ENCODE measurements around the gene ZBTB40.

Gene ZBTB40

GRCh38 chr1:22451702-22452480 is at the start of gene ZBTB40:
TSS of gene ZBTB40 (plus strand) at chr1:22451851. CDS start at chr1:22489949, 38,098 bp downstream.
- peak; percentile 99 for DNase-seq (ENCODE audit: low read depth)

GRCh38 chr1:22402356-22403053 is 49.1 kb upstream of the ZBTB40 start:
- DNase-seq (ENCODE audit: low read depth), result no peak

GRCh38 chr1:22404486-22404885 is 47.2 kb upstream of the ZBTB40 start:
- DNase-seq (ENCODE audit: low read depth), result no peak

GRCh38 chr1:22406722-22407495 is 44.7 kb upstream of the ZBTB40 start:
- DNase-seq (ENCODE audit: low read depth), result peak; percentile 50

- no peak for DNase-seq (ENCODE audit: low read depth)
Observed at GRCh38 chr1:22408230-22408629, 43.4 kb upstream of the ZBTB40 start.

DNA sequence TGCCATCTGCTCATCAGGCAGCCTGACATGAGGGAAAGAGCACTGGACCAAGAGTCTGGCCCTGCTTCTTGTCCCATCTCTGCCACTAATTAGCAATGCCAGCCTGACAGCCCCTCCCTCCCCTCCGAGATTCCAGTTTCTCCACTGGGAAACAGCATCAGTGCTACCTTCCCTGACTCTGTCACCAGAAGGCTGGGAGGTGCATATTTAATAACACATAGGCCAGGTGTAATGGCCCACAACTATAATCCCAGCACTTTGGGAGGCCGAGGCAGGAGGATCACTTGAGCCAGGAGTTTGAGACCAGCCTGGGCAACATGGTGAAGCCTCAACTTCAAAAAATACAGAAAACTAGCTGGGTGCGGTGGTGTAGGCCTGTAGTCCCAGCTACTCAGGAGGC is 41.2 kb upstream of the ZBTB40 start:
- no peak for DNase-seq (ENCODE audit: low read depth)

- DNase-seq (ENCODE audit: low read depth), result peak; percentile 96
Observed at GRCh38 chr1:22410928-22411495, 40.6 kb upstream of the ZBTB40 start.

- DNase-seq (ENCODE audit: low read depth), result no peak
Observed at GRCh38 chr1:22411589-22411988, 40.1 kb upstream of the ZBTB40 start.

- peak; percentile 61 for DNase-seq (ENCODE audit: low read depth)
Observed at GRCh38 chr1:22412932-22413727, 38.5 kb upstream of the ZBTB40 start.

- DNase-seq (ENCODE audit: low read depth), result no peak
Observed at GRCh38 chr1:22413799-22414198, 37.9 kb upstream of the ZBTB40 start.

- no peak for DNase-seq (ENCODE audit: low read depth)
Observed at GRCh38 chr1:22414244-22414751, 37.4 kb upstream of the ZBTB40 start.

- no peak for DNase-seq (ENCODE audit: low read depth)
Observed at GRCh38 chr1:22415489-22415888, 36.2 kb upstream of the ZBTB40 start.

DNA sequence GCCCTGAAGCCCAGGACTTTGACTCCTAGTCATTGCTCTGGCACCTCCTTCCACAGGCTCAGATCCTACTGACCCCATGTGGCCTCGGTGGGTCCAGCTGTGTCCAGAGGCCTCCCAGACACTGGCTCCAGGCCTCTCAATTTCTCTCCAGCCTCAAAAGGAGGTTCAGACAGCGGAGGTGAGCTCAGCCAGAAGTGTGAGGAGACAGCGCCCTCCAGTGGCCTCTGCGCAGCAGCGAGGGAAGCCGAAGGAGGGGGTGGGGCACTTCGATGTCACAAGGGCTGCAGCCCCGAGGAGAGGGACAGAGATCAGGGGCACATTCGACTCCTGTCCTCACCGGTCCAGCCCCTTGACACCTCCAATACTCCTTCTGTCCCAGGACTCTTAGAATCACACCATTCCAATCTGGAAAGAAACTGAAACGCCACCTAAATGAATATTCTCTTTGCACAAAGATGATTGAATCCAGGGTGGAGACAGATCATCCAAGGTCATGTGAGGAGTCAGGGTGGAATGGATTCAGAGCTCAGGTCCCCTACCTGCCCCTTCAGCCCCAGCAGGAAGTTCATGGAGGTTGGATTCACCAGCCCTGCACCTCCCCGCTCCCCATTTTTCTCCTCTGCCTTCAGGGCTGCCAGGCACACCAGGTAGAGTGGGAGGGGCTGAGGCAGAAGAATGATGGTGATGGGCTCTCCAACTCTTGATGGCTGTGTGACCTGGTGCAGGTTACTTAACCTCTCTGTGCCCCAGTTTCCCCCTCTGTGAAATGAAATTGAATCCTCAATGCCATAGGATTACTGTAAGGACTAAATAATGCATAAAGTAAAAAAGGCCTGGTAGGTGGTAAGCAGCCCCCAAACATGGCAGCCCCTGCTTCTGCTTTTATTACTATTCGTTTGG is 34.8 kb upstream of the ZBTB40 start:
- DNase-seq (ENCODE audit: low read depth), result peak; percentile 64

DNA sequence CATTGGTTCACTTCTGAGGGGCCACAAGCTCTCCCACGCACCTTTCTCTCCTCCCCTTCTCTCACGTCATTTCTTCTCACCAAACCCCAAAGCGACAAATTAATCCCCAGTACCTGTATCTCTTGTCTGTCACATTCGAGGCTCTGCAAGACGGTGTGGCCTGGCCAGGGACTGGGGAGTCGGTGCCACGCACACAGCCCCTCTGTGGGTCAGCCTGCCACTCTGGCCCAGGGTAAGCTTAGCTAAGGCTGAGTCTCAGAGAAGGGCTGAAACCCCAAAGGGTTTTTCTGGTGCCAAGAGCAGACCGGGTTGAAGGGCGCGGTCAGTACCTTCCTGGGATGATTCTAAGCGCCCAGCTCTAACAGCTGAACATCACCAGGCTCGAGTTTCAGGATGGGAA is 34.2 kb upstream of the ZBTB40 start:
- no peak for DNase-seq (ENCODE audit: low read depth)

DNA sequence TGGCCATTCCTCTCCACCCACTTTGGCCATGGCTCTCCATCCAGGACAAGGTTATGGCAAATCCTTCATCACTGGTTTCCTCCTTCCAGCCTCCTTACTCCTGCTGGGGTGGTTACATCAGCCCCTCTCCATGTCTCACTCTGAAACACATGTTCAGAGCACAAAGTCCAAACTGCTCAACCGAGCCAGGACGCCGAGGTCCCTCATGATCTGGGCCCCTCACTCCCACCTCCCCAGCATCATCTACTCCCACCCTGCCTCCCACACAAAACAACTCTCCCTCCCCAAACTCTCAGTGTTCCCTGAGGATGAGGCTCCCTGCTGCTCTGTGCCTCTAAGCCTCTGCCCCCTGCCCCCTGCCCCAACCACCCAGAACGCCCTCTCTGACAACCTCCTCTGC is 33.3 kb upstream of the ZBTB40 start:
- no peak for DNase-seq (ENCODE audit: low read depth)

DNA sequence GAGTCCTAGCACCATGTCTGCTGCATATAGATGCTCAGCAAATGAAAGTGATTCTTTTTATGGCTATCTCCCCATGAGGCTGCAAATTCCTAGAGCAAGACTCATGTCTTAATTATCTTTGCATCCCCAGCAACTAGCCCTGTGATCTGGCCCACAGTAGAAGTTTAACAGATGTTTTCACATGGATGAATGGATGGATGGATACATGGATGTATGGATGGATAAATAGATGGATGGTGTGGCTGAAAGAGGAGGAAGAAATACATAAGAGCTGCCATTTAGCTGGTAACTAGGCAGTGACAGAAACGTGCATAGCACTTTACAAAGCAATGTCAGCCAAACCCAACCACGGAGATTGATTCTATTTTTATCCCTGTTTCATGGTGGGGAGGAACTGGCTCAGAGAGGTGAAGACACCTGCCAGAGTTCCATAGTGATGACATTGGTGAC is 32.7 kb upstream of the ZBTB40 start:
- peak; percentile 65 for DNase-seq (ENCODE audit: low read depth)

DNA sequence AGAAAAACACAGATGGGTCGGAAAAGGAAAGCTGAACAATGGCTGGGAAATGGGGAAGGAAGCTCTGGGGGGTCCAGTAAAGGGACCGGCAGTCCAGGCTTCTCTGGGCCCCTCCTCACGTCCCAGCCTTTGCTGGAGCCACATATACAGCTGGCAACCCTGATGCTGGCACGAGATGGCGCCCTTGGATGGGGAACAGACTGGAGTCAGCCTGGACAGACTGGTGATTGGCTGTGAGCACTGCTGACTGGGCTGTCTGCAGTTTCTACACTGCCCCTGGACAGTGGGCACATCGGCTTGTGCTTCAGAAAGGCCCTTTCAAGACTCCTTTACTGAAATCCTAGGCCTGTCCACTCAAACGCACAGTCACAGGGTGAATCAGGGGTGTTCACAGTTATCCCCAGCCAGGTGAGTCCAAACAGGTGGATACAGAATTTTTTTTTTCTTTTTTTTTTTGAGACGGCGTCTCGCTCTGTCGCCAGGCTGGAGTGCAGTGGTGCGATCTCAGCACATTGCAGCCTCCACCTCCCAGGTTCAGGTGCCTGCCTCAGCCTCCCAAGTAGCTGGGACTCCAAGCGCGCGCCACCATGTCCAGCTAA is 31.1 kb upstream of the ZBTB40 start:
- DNase-seq (ENCODE audit: low read depth), result peak; percentile 71

GRCh38 chr1:22426781-22427180 is 24.9 kb upstream of the ZBTB40 start:
- DNase-seq (ENCODE audit: low read depth), result no peak

DNA sequence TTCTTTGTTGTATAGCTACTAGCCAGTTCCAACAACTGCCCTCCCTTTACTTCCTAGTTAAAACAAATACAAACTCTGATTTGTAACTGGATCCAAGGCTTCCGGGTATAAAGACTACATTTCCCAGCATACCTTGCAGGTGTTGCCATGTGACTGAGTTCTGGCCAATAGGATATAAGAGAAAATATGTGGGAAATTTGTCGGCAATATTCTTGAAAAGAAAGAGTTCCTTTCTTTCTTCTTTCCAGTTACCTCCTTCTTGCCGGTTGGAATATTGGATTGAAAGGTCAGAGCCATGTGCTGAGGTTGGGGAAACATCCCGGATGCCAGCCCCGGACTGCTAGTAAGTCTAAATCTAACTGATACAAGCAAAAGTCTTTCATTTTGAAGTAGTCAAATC is 23.0 kb upstream of the ZBTB40 start:
- peak; percentile 66 for DNase-seq (ENCODE audit: low read depth)

DNA sequence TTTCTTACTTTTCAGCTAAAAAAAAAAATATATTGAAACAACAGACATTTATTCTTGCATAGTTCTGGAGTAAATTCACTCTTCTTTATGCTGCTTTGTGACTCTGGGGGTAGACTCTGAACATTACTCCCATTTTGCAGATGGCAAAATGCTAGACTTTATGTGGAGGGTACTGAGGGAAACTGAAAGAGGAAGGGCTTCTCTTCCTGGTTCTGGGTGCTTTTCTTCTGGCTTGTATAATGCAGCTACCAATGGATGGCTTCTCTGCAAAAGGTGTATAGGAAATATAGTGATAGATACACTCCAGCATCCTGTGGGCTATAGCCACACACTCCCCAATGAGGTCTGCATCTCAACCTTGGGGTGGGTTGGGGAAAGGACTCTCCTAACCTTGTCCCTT is 19.7 kb upstream of the ZBTB40 start:
- DNase-seq (ENCODE audit: low read depth), result no peak
